ENCODE measurements around the gene HPDL.
"Not testable (repeated sequence)": the region's sequence is repeated elsewhere in the genome, so short reads cannot be mapped to it uniquely, and the experiment has no call there.

Gene HPDL

GRCh38 chr1:45326627-45327623 is at the start of gene HPDL:
Gene HPDL, plus strand, starts transcription at chr1:45326895. Its CDS starts 254 bp downstream, at chr1:45327149.
- Histone ChIP-seq H3K36me3 (ENCODE audit: control insufficient read depth in 5 of 5, insufficient read depth in 5 of 5, low read length in 5 of 5) (peaks cover 0 to 27% (median 21%) of the 10 kb centered on the region in 5 donors), H3K27me3 (ENCODE audit: control insufficient read depth in 5 of 5, insufficient read depth in 4 of 5, low read length in 5 of 5) (peaks cover 0 to 4% (median 0%) of the 10 kb centered on the region in 5 donors), H3K9ac (ENCODE audit: low read length in 5 of 5) (peak within 1 kb of the TSS in 4 of 5 donors; percentile 21 to 76 (median 66)), H3K9me3 (ENCODE audit: control insufficient read depth in 5 of 5, low read length in 5 of 5) (no peaks in the 10 kb centered on the region), H3K4me1 (ENCODE audit: control insufficient read depth in 5 of 5, insufficient read depth in 5 of 5, low read length in 5 of 5) (peaks cover 0 to 23% (median 21%) of the 10 kb centered on the region in 5 donors), H3K4me3 (ENCODE audit: low read depth in 1 of 5, low read length in 5 of 5) (peak within 1 kb of the TSS; percentile 67 to 72 (median 69)), H3K27ac (ENCODE audit: low read depth, low read length) (no peak within 1 kb of the TSS)

GRCh38 chr1:45282351-45282750 is 44.3 kb upstream of the HPDL start:
- H3K4me1 ChIP-seq (ENCODE audit: control insufficient read depth in 5 of 5, insufficient read depth in 5 of 5, low read length in 5 of 5), result peaks cover 0 to 5% (median 0%) of the 10 kb centered on the region in 5 donors
- no peak overlapping the region for H3K4me3 ChIP-seq (ENCODE audit: low read depth in 1 of 5, low read length in 5 of 5)
- H3K9me3 ChIP-seq (ENCODE audit: control insufficient read depth in 5 of 5, low read length in 5 of 5), result peaks cover 0 to 4% (median 0%) of the 10 kb centered on the region in 5 donors
- no peak overlapping the region for H3K9ac ChIP-seq (ENCODE audit: low read length in 5 of 5)
- H3K36me3 ChIP-seq (ENCODE audit: control insufficient read depth in 5 of 5, insufficient read depth in 5 of 5, low read length in 5 of 5), result no peaks in the 10 kb centered on the region
- no peak overlapping the region for H3K27ac ChIP-seq (ENCODE audit: low read depth, low read length)
- H3K27me3 ChIP-seq (ENCODE audit: control insufficient read depth in 5 of 5, insufficient read depth in 4 of 5, low read length in 5 of 5), result no peaks in the 10 kb centered on the region

GRCh38 chr1:45284858-45285257 is 41.8 kb upstream of the HPDL start:
- H3K27me3 ChIP-seq (ENCODE audit: control insufficient read depth in 5 of 5, insufficient read depth in 4 of 5, low read length in 5 of 5); H3K4me1 ChIP-seq (ENCODE audit: control insufficient read depth in 5 of 5, insufficient read depth in 5 of 5, low read length in 5 of 5); H3K9ac ChIP-seq (ENCODE audit: low read length in 5 of 5): not testable (repeated sequence)

GRCh38 chr1:45286521-45286920 is 40.2 kb upstream of the HPDL start:
- H3K27me3 ChIP-seq (ENCODE audit: control insufficient read depth in 5 of 5, insufficient read depth in 4 of 5, low read length in 5 of 5), result not testable (repeated sequence)

More at GRCh38 chr1:45284858-45285257, 41.8 kb upstream of the HPDL start:
- H3K9me3 ChIP-seq (ENCODE audit: control insufficient read depth in 5 of 5, low read length in 5 of 5); H3K36me3 ChIP-seq (ENCODE audit: control insufficient read depth in 5 of 5, insufficient read depth in 5 of 5, low read length in 5 of 5); H3K4me3 ChIP-seq (ENCODE audit: low read depth in 1 of 5, low read length in 5 of 5); H3K27ac ChIP-seq (ENCODE audit: low read depth, low read length): not testable (repeated sequence)

GRCh38 chr1:45291002-45291401 is 35.7 kb upstream of the HPDL start:
- not testable (repeated sequence) for H3K4me1 ChIP-seq (ENCODE audit: control insufficient read depth in 5 of 5, insufficient read depth in 5 of 5, low read length in 5 of 5); H3K4me3 ChIP-seq (ENCODE audit: low read depth in 1 of 5, low read length in 5 of 5); H3K27ac ChIP-seq (ENCODE audit: low read depth, low read length); H3K9me3 ChIP-seq (ENCODE audit: control insufficient read depth in 5 of 5, low read length in 5 of 5); H3K27me3 ChIP-seq (ENCODE audit: control insufficient read depth in 5 of 5, insufficient read depth in 4 of 5, low read length in 5 of 5); H3K36me3 ChIP-seq (ENCODE audit: control insufficient read depth in 5 of 5, insufficient read depth in 5 of 5, low read length in 5 of 5); H3K9ac ChIP-seq (ENCODE audit: low read length in 5 of 5)

More at GRCh38 chr1:45286521-45286920, 40.2 kb upstream of the HPDL start:
- H3K27ac ChIP-seq (ENCODE audit: low read depth, low read length); H3K9ac ChIP-seq (ENCODE audit: low read length in 5 of 5); H3K36me3 ChIP-seq (ENCODE audit: control insufficient read depth in 5 of 5, insufficient read depth in 5 of 5, low read length in 5 of 5); H3K9me3 ChIP-seq (ENCODE audit: control insufficient read depth in 5 of 5, low read length in 5 of 5); H3K4me1 ChIP-seq (ENCODE audit: control insufficient read depth in 5 of 5, insufficient read depth in 5 of 5, low read length in 5 of 5); H3K4me3 ChIP-seq (ENCODE audit: low read depth in 1 of 5, low read length in 5 of 5): not testable (repeated sequence)

GRCh38 chr1:45291716-45292115 is 35.0 kb upstream of the HPDL start:
- Histone ChIP-seq H3K36me3 (ENCODE audit: control insufficient read depth in 5 of 5, insufficient read depth in 5 of 5, low read length in 5 of 5) (no peaks in the 10 kb centered on the region), H3K9me3 (ENCODE audit: control insufficient read depth in 5 of 5, low read length in 5 of 5) (no peaks in the 10 kb centered on the region), H3K27ac (ENCODE audit: low read depth, low read length) (no peak overlapping the region), H3K27me3 (ENCODE audit: control insufficient read depth in 5 of 5, insufficient read depth in 4 of 5, low read length in 5 of 5) (no peaks in the 10 kb centered on the region), H3K4me3 (ENCODE audit: low read depth in 1 of 5, low read length in 5 of 5) (no peak overlapping the region), H3K4me1 (ENCODE audit: control insufficient read depth in 5 of 5, insufficient read depth in 5 of 5, low read length in 5 of 5) (no peaks in the 10 kb centered on the region), H3K9ac (ENCODE audit: low read length in 5 of 5) (no peak overlapping the region)

- no peaks in the 10 kb centered on the region for H3K27me3 ChIP-seq (ENCODE audit: control insufficient read depth in 5 of 5, insufficient read depth in 4 of 5, low read length in 5 of 5)
These were observed 28.9 kb upstream of the HPDL start for GRCh38 chr1:45297666-45298356.

GRCh38 chr1:45299296-45299695 is 27.4 kb upstream of the HPDL start:
- no peaks in the 10 kb centered on the region for H3K36me3 ChIP-seq (ENCODE audit: control insufficient read depth in 5 of 5, insufficient read depth in 5 of 5, low read length in 5 of 5)
- H3K27ac ChIP-seq (ENCODE audit: low read depth, low read length), result no peak overlapping the region
- H3K9me3 ChIP-seq (ENCODE audit: control insufficient read depth in 5 of 5, low read length in 5 of 5), result no peaks in the 10 kb centered on the region
- no peak overlapping the region for H3K4me3 ChIP-seq (ENCODE audit: low read depth in 1 of 5, low read length in 5 of 5)
- no peaks in the 10 kb centered on the region for H3K27me3 ChIP-seq (ENCODE audit: control insufficient read depth in 5 of 5, insufficient read depth in 4 of 5, low read length in 5 of 5)
- peaks cover 0 to 12% (median 7%) of the 10 kb centered on the region in 5 donors for H3K4me1 ChIP-seq (ENCODE audit: control insufficient read depth in 5 of 5, insufficient read depth in 5 of 5, low read length in 5 of 5)
- H3K9ac ChIP-seq (ENCODE audit: low read length in 5 of 5), result no peak overlapping the region

More at GRCh38 chr1:45297666-45298356, 28.9 kb upstream of the HPDL start:
- H3K9me3 ChIP-seq (ENCODE audit: control insufficient read depth in 5 of 5, low read length in 5 of 5), result no peaks in the 10 kb centered on the region
- no peak overlapping the region for H3K27ac ChIP-seq (ENCODE audit: low read depth, low read length)
- H3K9ac ChIP-seq (ENCODE audit: low read length in 5 of 5), result no peak overlapping the region
- H3K4me3 ChIP-seq (ENCODE audit: low read depth in 1 of 5, low read length in 5 of 5), result no peak overlapping the region
- H3K36me3 ChIP-seq (ENCODE audit: control insufficient read depth in 5 of 5, insufficient read depth in 5 of 5, low read length in 5 of 5), result no peaks in the 10 kb centered on the region
- H3K4me1 ChIP-seq (ENCODE audit: control insufficient read depth in 5 of 5, insufficient read depth in 5 of 5, low read length in 5 of 5), result peaks cover 0 to 4% (median 1%) of the 10 kb centered on the region in 5 donors

- H3K9ac ChIP-seq (ENCODE audit: low read length in 5 of 5), result no peak overlapping the region
- no peaks in the 10 kb centered on the region for H3K27me3 ChIP-seq (ENCODE audit: control insufficient read depth in 5 of 5, insufficient read depth in 4 of 5, low read length in 5 of 5)
- no peak overlapping the region for H3K27ac ChIP-seq (ENCODE audit: low read depth, low read length)
- H3K9me3 ChIP-seq (ENCODE audit: control insufficient read depth in 5 of 5, low read length in 5 of 5), result no peaks in the 10 kb centered on the region
- no peak overlapping the region for H3K4me3 ChIP-seq (ENCODE audit: low read depth in 1 of 5, low read length in 5 of 5)
- H3K36me3 ChIP-seq (ENCODE audit: control insufficient read depth in 5 of 5, insufficient read depth in 5 of 5, low read length in 5 of 5), result no peaks in the 10 kb centered on the region
- peaks cover 0 to 18% (median 12%) of the 10 kb centered on the region in 5 donors for H3K4me1 ChIP-seq (ENCODE audit: control insufficient read depth in 5 of 5, insufficient read depth in 5 of 5, low read length in 5 of 5)
These were observed 26.6 kb upstream of the HPDL start for GRCh38 chr1:45299981-45300668.
